K562 (cell line): ENCODE results near the gene TMEM86B. TPM values are rescaled to one million over a fixed set of nuclear protein-coding genes. Genes with fewer than 3 reads are reported as not detected.
A peak's percentile ranks its signal among the peaks of the same experiment; 100 is the strongest.

ENCODE experiments used
- POLR2B ChIP-seq: fragments of 450-650 bp; IDR thresholded peaks from 2 replicates; pipeline ENCODE4 v1.6.1; 2018; ENCODE audit warnings: low read depth; ENCODE audit not compliant: partially characterized antibody
- ZBTB7A ChIP-seq: IDR thresholded peaks from 2 replicates; pipeline ENCODE4 v1.6.1; 2011; ENCODE audit warnings: low read depth, mild to moderate bottlenecking, low read length, moderate library complexity, borderline replicate concordance; ENCODE audit not compliant: control insufficient read depth
- polyA plus RNA-seq, 8 experiments: library from polyadenylated mRNA; depleted of rRNA in 4 of 8; stranded (reverse) in 5 of 8; unstranded in 3 of 8; fragments of >200 nt; fragmentation: Nextera tagmentation in 2 of 8; fragmentation: Illumina TruSeq in 1 of 8; extraction: Ambion mirVana in 2 of 8; extraction: Trizol in 1 of 8; gene quantifications; 2 replicates each; pipeline versions ENCODE4 v1.2.1 to v1.2.3, GENCODE V29; 2011 to 2014; ENCODE audit warnings: inconsistent platforms in 1 of 8, missing spikeins in 1 of 8
- total RNA-seq, 7 experiments: library from RNA; depleted of rRNA in 6 of 7; stranded (reverse); fragments of >200 nt in 6 of 7; fragmentation: Illumina TruSeq in 2 of 7; extraction: Trizol in 2 of 7; gene quantifications; 2 replicates each; pipeline versions ENCODE4 v1.2.1 to v1.2.3, GENCODE V29; 2011 to 2021; ENCODE audit warnings: low replicate concordance in 1 of 7
- TF ChIP-seq, protein P1 (sequence below), 2 experiments: fragments of 450-650 bp in 1 of 2; sonication (generic) in 1 of 2; formaldehyde crosslinking in 1 of 2; IDR thresholded peaks; 2 replicates each; pipeline versions ENCODE4 v1.7.1 to v1.9.0; 2016 to 2022; ENCODE audit warnings: inconsistent platforms in 1 of 2, mild to moderate bottlenecking in 1 of 2, missing genetic modification reagents in 1 of 2
- TF ChIP-seq, protein P2 (sequence below): fragments of 250-450 bp; sonication (Bioruptor Pico); IDR thresholded peaks from 2 replicates; pipeline ENCODE4 v1.5.0; 2020; ENCODE audit warnings: mild to moderate bottlenecking, borderline replicate concordance
- TF ChIP-seq, protein P3 (sequence below), 3 experiments: fragments of 200-800 bp in 1 of 3; fragments of 250-450 bp in 1 of 3; fragments of 450-650 bp in 1 of 3; sonication (Bioruptor Pico) in 1 of 3; sonication (Bioruptor generic) in 1 of 3; formaldehyde crosslinking in 1 of 3; IDR thresholded peaks; 2 replicates each; pipeline versions ENCODE4 v1.6.1 to v1.8.0; 2016 to 2022; ENCODE audit warnings: mild to moderate bottlenecking in 2 of 3, missing genetic modification characterization in 2 of 3, missing compliant biosample characterization in 1 of 3, moderate library complexity in 1 of 3
- TF ChIP-seq, protein P4 (sequence below): fragments of 200-800 bp; sonication (Bioruptor generic); IDR thresholded peaks from 2 replicates; pipeline ENCODE4 v1.6.1; 2017; ENCODE audit warnings: missing genetic modification characterization, missing compliant biosample characterization

TMEM86B gene
- total and polyA plus RNA-seq, 9 of the 15 experiments (the other 6 are each of a cell fraction or from before 2014, with no cell fraction given) = 0.28 to 7.9 (median 2.1) TPM

DNA sequence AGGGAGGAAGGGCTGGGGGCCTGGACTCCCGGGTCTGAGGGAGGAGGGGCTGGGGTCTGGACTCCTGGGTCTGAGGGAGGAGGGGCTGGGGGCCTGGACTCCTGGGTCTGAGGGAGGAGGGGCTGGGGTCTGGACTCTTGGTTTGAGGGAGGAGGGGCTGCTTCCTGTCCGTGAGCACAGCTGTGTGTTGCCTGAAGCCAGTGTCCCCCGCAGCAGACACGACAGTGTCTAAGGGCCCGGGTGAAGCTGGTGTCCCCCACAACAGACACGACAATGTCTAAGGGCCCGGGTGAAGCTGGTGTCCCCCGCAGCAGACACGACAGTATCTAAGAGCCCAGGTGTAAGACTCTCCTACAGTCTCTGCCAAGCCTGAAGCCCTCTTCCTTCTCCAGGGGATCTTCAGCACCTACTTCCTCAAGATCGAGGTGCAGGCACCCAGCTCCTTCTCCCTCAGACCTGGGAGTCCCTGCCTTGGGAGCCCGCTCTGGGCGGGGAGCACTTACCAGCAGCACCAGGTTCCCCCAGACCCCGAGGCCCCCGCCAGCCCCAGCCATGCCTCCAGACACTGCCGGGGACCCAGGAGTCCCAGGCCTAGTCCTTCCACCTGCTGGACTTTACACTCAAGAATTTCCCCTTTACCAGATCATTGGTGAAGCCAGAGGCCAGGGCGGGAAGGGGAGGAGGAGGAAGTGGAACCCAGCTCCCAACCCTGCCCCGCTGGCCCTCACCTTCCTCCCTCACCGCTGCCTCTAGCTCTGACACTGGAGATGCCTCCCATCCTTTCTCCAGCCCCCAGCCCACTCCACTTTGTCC, 19.5 kb downstream of the TMEM86B start, which contains the start of gene PTPRH (continued):
- TF ChIP-seq, protein P1, sequence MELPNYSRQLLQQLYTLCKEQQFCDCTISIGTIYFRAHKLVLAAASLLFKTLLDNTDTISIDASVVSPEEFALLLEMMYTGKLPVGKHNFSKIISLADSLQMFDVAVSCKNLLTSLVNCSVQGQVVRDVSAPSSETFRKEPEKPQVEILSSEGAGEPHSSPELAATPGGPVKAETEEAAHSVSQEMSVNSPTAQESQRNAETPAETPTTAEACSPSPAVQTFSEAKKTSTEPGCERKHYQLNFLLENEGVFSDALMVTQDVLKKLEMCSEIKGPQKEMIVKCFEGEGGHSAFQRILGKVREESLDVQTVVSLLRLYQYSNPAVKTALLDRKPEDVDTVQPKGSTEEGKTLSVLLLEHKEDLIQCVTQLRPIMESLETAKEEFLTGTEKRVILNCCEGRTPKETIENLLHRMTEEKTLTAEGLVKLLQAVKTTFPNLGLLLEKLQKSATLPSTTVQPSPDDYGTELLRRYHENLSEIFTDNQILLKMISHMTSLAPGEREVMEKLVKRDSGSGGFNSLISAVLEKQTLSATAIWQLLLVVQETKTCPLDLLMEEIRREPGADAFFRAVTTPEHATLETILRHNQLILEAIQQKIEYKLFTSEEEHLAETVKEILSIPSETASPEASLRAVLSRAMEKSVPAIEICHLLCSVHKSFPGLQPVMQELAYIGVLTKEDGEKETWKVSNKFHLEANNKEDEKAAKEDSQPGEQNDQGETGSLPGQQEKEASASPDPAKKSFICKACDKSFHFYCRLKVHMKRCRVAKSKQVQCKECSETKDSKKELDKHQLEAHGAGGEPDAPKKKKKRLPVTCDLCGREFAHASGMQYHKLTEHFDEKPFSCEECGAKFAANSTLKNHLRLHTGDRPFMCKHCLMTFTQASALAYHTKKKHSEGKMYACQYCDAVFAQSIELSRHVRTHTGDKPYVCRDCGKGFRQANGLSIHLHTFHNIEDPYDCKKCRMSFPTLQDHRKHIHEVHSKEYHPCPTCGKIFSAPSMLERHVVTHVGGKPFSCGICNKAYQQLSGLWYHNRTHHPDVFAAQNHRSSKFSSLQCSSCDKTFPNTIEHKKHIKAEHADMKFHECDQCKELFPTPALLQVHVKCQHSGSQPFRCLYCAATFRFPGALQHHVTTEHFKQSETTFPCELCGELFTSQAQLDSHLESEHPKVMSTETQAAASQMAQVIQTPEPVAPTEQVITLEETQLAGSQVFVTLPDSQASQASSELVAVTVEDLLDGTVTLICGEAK (IDR thresholded peaks at IDR 0.05) = peak; percentile 37; the same call in 1 of the 2 replicates
- TF ChIP-seq, protein P1 (CRISPR knock-in tag; IDR thresholded peaks at IDR 0.05) = no peak
- TF ChIP-seq, protein P2, sequence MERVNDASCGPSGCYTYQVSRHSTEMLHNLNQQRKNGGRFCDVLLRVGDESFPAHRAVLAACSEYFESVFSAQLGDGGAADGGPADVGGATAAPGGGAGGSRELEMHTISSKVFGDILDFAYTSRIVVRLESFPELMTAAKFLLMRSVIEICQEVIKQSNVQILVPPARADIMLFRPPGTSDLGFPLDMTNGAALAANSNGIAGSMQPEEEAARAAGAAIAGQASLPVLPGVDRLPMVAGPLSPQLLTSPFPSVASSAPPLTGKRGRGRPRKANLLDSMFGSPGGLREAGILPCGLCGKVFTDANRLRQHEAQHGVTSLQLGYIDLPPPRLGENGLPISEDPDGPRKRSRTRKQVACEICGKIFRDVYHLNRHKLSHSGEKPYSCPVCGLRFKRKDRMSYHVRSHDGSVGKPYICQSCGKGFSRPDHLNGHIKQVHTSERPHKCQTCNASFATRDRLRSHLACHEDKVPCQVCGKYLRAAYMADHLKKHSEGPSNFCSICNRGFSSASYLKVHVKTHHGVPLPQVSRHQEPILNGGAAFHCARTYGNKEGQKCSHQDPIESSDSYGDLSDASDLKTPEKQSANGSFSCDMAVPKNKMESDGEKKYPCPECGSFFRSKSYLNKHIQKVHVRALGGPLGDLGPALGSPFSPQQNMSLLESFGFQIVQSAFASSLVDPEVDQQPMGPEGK (CRISPR knock-in tag) = no peak
- no peak for TF ChIP-seq POLR2B
- TF ChIP-seq, protein P3, sequence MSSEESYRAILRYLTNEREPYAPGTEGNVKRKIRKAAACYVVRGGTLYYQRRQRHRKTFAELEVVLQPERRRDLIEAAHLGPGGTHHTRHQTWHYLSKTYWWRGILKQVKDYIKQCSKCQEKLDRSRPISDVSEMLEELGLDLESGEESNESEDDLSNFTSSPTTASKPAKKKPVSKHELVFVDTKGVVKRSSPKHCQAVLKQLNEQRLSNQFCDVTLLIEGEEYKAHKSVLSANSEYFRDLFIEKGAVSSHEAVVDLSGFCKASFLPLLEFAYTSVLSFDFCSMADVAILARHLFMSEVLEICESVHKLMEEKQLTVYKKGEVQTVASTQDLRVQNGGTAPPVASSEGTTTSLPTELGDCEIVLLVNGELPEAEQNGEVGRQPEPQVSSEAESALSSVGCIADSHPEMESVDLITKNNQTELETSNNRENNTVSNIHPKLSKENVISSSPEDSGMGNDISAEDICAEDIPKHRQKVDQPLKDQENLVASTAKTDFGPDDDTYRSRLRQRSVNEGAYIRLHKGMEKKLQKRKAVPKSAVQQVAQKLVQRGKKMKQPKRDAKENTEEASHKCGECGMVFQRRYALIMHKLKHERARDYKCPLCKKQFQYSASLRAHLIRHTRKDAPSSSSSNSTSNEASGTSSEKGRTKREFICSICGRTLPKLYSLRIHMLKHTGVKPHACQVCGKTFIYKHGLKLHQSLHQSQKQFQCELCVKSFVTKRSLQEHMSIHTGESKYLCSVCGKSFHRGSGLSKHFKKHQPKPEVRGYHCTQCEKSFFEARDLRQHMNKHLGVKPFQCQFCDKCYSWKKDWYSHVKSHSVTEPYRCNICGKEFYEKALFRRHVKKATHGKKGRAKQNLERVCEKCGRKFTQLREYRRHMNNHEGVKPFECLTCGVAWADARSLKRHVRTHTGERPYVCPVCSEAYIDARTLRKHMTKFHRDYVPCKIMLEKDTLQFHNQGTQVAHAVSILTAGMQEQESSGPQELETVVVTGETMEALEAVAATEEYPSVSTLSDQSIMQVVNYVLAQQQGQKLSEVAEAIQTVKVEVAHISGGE (CRISPR knock-in tag; IDR thresholded peaks at IDR 0.05) = peak in 2 of 3 experiments; percentile 72 to 91; a peak in 4 of 6 replicates
- TF ChIP-seq, protein P4, sequence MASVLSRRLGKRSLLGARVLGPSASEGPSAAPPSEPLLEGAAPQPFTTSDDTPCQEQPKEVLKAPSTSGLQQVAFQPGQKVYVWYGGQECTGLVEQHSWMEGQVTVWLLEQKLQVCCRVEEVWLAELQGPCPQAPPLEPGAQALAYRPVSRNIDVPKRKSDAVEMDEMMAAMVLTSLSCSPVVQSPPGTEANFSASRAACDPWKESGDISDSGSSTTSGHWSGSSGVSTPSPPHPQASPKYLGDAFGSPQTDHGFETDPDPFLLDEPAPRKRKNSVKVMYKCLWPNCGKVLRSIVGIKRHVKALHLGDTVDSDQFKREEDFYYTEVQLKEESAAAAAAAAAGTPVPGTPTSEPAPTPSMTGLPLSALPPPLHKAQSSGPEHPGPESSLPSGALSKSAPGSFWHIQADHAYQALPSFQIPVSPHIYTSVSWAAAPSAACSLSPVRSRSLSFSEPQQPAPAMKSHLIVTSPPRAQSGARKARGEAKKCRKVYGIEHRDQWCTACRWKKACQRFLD (CRISPR knock-in tag) = peak; percentile 43; the same call in 1 of the 2 replicates
- peak; percentile 24; the same call in 1 of the 2 replicates for TF ChIP-seq ZBTB7A
